Activated T-cell treated with anti-CD3 and anti-CD28 coated beads, Interleukin-2, amount 50 U/mL, for 24 hours (primary cell): ENCODE data around the gene HSD17B4.
"Not testable (repeated sequence)": the region's sequence is repeated elsewhere in the genome, so short reads cannot be mapped to it uniquely, and the experiment has no call there.

Experiments used
- DNase-seq: peaks from one replicate; pipeline ENCODE4 v3.0.0-alpha.2; 2020
- H3K27ac Mint-ChIP-seq: 2 replicates; pipeline ENCODE4 v1.8.0; 2020; ENCODE audit warnings: mild to moderate bottlenecking, mixed read lengths
- H3K27me3 Mint-ChIP-seq: 2 replicates; pipeline ENCODE4 v1.8.0; 2020; ENCODE audit warnings: mixed read lengths
- H3K36me3 Mint-ChIP-seq: 2 replicates; pipeline ENCODE4 v1.8.0; 2020; ENCODE audit warnings: low read depth, mixed read lengths
- H3K4me1 Mint-ChIP-seq: 2 replicates; pipeline ENCODE4 v1.8.0; 2020; ENCODE audit warnings: low read depth, mixed read lengths
- H3K4me3 Mint-ChIP-seq: 2 replicates; pipeline ENCODE4 v1.8.0; 2020; ENCODE audit warnings: mild to moderate bottlenecking, moderate library complexity, mixed read lengths
- H3K9me3 Mint-ChIP-seq: 2 replicates; pipeline ENCODE4 v1.8.0; 2020; ENCODE audit warnings: mixed read lengths

Gene HSD17B4

DNA sequence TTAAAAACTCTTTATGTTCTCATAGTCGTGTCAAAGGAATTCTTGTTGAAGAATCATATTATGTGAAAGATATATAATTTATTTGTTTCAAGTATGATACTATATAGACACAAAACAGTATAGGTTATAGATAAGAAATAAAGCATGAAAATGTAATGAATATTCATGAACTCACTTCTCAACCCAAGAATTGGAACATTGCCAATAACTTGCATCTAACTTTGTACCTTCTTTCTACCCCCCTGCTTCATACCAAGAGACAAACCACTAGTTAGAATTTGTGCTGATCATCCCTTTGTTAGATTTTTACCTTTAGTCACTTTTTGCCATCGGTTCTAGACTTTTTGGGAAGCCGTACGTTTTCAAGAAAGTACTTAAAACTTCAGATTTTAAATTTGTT, 32.6 kb downstream of the HSD17B4 start:
- DNase-seq: no peak
- Mint-ChIP-seq H3K27me3 (no peaks in the 10 kb centered on the region), H3K4me3 (no peak overlapping the region), H3K9me3 (no peaks in the 10 kb centered on the region), H3K27ac (no peak overlapping the region), H3K36me3 (peaks cover 67% of the 10 kb centered on the region), H3K4me1 (no peaks in the 10 kb centered on the region)

DNA sequence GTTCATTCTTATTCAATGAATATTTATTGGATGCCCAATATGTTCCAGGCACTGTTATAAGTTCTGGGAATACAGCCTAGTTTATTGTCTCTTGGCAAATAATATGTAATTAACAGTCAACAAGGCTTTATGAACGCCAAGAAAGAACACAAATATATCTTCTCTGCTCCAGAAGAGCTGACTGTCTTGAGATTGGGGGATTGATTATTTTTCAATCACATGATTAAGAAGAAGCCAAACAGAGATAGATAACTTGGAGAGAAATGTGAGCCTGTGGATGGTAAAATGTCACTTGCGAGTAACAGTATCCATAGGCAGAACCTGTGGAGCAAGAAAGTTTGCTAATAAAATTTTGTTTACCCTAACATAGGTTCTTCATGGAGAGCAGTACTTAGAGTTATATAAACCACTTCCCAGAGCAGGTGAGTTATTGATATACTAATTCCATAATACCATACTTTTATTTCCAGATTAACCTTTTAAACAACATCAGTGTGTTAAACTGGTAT, 49.4 kb downstream of the HSD17B4 start:
- H3K27ac Mint-ChIP-seq: no peak overlapping the region
- H3K36me3 Mint-ChIP-seq: peaks cover 68% of the 10 kb centered on the region

DNA sequence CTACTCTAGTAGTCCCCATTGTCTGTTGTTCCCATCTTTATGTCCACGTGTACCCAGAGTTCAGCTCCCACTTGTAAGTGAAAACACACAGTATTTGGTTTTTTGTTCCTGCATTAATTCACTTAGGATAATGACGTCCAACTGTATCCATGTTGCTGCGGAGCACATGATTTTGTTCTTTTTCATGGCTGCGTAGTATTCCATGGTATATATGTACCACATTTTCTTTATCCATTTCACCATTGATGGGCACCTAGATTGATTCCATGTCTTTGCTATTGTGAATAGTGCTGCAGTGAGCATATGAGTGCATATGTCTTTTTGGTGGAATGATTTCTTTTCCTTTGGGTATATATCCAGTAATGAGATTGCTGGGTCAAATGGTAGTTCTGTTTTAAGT, 51.6 kb downstream of the HSD17B4 start:
- not testable (repeated sequence) for H3K27ac Mint-ChIP-seq, H3K4me1 Mint-ChIP-seq, DNase-seq, H3K27me3 Mint-ChIP-seq, H3K4me3 Mint-ChIP-seq
- Mint-ChIP-seq H3K9me3 (peaks cover 21% of the 10 kb centered on the region), H3K36me3 (peaks cover 66% of the 10 kb centered on the region)

More for the DNA sequence above, 49.4 kb downstream of the HSD17B4 start:
- Mint-ChIP-seq H3K27me3 (no peaks in the 10 kb centered on the region), H3K4me3 (no peak overlapping the region), H3K4me1 (no peaks in the 10 kb centered on the region), H3K9me3 (peaks cover 21% of the 10 kb centered on the region)
- DNase-seq: no peak

DNA sequence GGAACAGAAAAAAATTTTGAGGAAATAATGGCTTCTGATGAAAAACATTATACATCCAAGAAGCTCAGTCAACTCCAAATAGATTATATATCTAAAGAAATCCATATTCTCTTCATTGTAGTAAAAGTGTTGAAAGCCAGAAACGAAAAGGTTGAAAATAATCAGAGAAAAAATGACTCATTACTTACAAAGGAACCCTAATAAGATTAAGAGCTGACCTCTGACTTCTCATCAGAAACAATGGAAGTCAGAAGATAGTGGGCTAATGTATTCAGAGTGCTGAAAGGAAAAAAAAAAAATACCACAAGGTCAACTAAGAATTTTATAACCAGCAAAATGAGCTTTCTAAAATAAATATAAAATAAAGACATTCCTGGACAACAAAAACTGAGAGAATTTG, 60.0 kb downstream of the HSD17B4 start:
- no peak overlapping the region for H3K4me3 Mint-ChIP-seq
- H3K9me3 Mint-ChIP-seq: no peaks in the 10 kb centered on the region
- no peaks in the 10 kb centered on the region for H3K4me1 Mint-ChIP-seq
- H3K36me3 Mint-ChIP-seq: peaks cover 71% of the 10 kb centered on the region
- H3K27me3 Mint-ChIP-seq: no peaks in the 10 kb centered on the region
- DNase-seq: no peak
- no peak overlapping the region for H3K27ac Mint-ChIP-seq

DNA sequence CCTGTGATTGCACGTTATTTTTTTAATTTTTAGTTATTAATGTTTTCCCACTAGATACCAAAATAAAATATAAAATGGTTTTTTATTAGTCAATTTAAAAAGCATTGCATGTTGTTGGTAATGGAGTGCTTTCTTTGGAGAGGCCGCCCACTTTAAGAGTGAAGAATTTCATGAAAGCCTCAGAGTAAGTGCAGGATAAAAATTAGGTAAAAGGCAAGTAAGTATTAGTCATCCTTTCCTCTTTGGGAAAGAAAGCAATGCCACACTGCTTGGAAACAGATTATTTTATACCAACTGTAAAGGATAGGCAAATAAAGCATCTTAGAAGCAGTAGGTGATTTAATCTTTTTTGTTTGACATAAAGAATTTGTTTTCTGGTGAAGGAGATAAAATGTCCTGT, 62.9 kb downstream of the HSD17B4 start:
- Mint-ChIP-seq H3K27me3 (no peaks in the 10 kb centered on the region), H3K36me3 (peaks cover 70% of the 10 kb centered on the region), H3K9me3 (no peaks in the 10 kb centered on the region), H3K4me1 (no peaks in the 10 kb centered on the region), H3K27ac (no peak overlapping the region), H3K4me3 (no peak overlapping the region)
- no peak for DNase-seq

DNA sequence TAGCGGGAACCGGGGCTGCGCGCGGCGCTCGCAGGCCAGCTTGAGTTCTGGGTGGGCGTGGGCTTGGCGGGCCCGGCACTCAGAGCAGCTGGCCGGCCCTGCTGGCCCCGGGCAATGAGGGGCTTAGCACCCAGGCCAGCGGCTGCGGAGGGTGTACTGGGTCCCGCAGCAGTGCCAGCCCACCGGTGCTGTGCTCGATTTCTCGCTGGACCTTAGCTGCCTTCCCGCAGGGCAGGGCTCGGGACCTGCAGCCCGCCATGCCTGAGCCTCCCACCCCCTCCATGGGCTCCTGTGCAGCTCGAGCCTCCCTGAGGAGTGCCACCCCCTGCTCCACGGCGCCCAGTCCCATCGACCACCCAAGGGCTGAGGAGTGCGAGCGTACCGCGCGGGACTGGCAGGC, 64.8 kb downstream of the HSD17B4 start:
- peaks cover 70% of the 10 kb centered on the region for H3K36me3 Mint-ChIP-seq
- DNase-seq, H3K4me1 Mint-ChIP-seq, H3K27ac Mint-ChIP-seq, H3K27me3 Mint-ChIP-seq, H3K9me3 Mint-ChIP-seq, H3K4me3 Mint-ChIP-seq: not testable (repeated sequence)

DNA sequence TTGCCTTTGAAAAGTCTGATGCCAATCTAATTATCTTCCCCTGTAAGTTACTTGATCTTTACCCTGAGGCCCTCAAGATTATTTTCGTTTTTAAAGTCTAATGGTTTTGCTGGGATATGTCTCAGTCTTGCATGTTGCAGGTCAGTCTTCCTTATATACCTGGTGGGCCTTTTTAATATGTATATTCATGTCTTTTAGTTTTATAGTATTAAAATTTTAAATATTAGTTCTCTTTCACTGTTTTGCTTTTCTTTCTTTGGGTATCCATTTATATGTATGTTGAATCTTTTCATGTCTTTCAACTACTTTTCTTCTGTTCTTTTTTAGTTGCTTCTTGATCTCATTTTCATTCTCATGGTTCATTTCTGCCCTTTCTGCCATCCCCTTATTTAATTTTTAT, 68.9 kb downstream of the HSD17B4 start:
- no peak overlapping the region for H3K4me3 Mint-ChIP-seq
- DNase-seq: no peak
- H3K27me3 Mint-ChIP-seq: no peaks in the 10 kb centered on the region
- H3K27ac Mint-ChIP-seq: no peak overlapping the region
- peaks cover 53% of the 10 kb centered on the region for H3K36me3 Mint-ChIP-seq
- H3K4me1 Mint-ChIP-seq: no peaks in the 10 kb centered on the region
- peaks cover 2% of the 10 kb centered on the region for H3K9me3 Mint-ChIP-seq

DNA sequence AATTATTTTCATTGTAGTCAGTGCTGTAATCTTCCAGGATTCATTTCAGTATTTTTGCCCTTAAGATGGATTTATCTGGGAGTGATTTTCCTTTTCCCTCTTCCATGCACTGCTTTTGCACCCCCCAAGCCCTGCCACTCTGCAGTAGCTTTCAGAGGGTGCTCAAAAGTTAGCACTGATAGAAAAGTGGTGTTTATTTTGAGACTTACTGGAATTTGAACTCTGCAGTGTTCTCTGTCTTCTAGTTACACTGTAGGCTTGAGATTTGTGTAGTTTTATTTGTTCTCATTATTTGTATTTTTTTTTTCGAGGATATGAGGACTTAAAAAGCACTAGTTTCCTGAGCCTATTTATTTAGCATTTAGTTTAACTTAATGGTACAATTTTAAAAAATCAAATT, 70.5 kb downstream of the HSD17B4 start:
- H3K4me3 Mint-ChIP-seq: no peak overlapping the region
- no peaks in the 10 kb centered on the region for H3K27me3 Mint-ChIP-seq
- H3K27ac Mint-ChIP-seq: no peak overlapping the region
- DNase-seq: no peak
- H3K4me1 Mint-ChIP-seq: no peaks in the 10 kb centered on the region
- H3K9me3 Mint-ChIP-seq: peaks cover 2% of the 10 kb centered on the region
- H3K36me3 Mint-ChIP-seq: peaks cover 53% of the 10 kb centered on the region

DNA sequence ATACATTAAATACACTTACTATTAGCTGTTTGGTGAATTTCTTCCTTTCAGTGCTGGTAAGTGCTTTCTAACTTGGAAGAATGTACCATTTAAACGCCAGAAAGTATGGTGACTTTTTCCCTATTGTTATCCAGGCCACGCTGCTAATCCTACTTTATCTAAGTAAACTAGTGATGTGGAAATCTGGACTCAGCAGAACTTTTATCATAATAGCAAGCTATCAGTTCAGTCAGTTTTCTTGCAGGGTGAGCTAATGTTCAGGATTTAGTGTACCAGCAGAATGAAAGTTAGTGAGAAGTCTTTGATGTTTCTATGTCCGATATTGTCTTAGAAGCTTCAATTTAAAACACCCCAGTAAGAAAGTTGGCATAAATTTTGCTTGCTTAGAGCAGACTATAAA, 72.2 kb downstream of the HSD17B4 start:
- no peak overlapping the region for H3K27ac Mint-ChIP-seq
- peaks cover 56% of the 10 kb centered on the region for H3K36me3 Mint-ChIP-seq
- no peak overlapping the region for H3K4me3 Mint-ChIP-seq
- H3K27me3 Mint-ChIP-seq: no peaks in the 10 kb centered on the region
- H3K9me3 Mint-ChIP-seq: peaks cover 2% of the 10 kb centered on the region
- no peaks in the 10 kb centered on the region for H3K4me1 Mint-ChIP-seq
- DNase-seq: no peak

DNA sequence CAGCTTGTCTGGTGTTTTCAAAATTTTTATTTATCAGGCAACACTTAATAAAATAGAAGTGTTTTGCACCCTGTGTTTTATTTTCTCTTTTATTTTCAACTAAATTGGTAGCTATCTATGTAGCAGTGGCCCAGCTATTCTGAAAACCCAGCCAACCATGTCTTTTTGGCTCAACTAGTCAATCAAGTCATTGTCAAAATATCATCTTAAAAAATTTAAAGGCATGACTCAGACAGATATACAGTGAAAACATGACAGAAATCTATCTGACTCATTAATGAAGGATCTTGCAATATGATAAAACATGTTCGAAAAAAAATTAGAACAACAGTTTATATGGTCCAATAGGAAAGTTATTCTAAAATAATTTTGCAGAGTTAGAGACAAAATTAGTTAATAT, 75.1 kb downstream of the HSD17B4 start:
- Mint-ChIP-seq H3K4me3 (no peak overlapping the region), H3K27ac (no peak overlapping the region), H3K27me3 (no peaks in the 10 kb centered on the region), H3K36me3 (peaks cover 51% of the 10 kb centered on the region), H3K9me3 (no peaks in the 10 kb centered on the region), H3K4me1 (no peaks in the 10 kb centered on the region)
- DNase-seq: no peak

DNA sequence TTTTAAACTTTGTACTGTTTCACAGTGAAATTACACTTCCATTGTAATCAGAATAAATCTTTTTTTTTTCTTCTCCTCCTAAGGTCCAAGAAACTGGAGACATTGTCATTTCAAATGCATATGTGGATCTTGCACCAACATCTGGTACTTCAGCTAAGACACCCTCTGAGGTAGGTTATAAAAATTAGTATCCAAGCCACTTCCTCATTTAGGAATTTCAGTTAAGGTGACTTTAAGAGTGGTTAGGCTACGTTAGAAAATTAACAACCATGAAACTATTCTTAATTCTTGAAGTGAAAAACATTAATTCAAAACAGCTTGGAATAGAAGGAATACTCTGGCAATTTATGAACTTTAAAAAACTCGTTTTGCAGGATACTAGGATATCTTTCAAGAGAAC, 77.5 kb downstream of the HSD17B4 start:
- H3K27me3 Mint-ChIP-seq: no peaks in the 10 kb centered on the region
- no peak overlapping the region for H3K27ac Mint-ChIP-seq
- DNase-seq: no peak
- no peaks in the 10 kb centered on the region for H3K4me1 Mint-ChIP-seq
- H3K4me3 Mint-ChIP-seq: no peak overlapping the region
- H3K36me3 Mint-ChIP-seq: peaks cover 55% of the 10 kb centered on the region
- H3K9me3 Mint-ChIP-seq: no peaks in the 10 kb centered on the region

DNA sequence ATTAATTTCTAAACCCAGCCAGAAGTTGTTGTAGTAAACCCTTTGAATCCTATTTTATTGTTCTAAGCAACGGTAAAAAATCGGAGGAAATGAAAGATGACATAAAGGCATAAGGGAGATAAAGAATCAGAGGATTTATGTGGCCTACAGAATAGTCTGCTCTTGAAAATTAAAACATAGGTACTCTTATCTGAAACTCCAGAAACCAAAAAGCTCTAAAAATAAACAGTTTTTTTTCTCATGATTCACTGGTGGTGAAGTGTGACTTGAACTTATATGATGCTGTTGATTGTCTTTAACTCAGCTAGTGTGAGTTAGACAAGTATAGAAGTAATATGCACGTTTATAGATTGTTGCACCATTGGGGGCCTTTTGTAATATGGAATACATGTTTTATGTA, 80.3 kb downstream of the HSD17B4 start:
- DNase-seq: no peak
- Mint-ChIP-seq H3K27ac (no peak overlapping the region), H3K36me3 (peaks cover 55% of the 10 kb centered on the region), H3K4me1 (peaks cover under 1% of the 10 kb centered on the region), H3K9me3 (no peaks in the 10 kb centered on the region), H3K4me3 (no peak overlapping the region), H3K27me3 (no peaks in the 10 kb centered on the region)

DNA sequence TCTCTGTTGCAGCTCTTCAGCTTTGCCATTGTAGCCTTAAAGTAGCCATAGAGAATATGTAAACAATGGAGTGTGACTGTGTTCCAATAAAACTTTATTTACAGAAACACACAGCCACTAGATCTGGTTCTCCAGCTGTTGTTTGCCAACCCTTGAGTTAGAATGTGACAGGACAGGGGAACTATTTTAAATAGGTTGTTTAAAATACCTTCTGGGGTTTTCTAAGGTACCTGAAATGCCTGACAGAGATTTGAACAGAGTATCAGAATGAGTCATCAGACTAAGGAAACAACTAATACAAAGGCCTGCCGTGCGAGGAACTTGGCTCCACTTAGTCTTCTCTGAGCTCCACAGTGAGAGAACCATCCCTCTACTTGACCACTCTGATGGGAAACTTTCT, 85.4 kb downstream of the HSD17B4 start:
- no peak for DNase-seq
- Mint-ChIP-seq H3K36me3 (peaks cover 68% of the 10 kb centered on the region), H3K27me3 (no peaks in the 10 kb centered on the region), H3K9me3 (no peaks in the 10 kb centered on the region), H3K4me1 (peaks cover 4% of the 10 kb centered on the region), H3K4me3 (no peak overlapping the region), H3K27ac (no peak overlapping the region)

DNA sequence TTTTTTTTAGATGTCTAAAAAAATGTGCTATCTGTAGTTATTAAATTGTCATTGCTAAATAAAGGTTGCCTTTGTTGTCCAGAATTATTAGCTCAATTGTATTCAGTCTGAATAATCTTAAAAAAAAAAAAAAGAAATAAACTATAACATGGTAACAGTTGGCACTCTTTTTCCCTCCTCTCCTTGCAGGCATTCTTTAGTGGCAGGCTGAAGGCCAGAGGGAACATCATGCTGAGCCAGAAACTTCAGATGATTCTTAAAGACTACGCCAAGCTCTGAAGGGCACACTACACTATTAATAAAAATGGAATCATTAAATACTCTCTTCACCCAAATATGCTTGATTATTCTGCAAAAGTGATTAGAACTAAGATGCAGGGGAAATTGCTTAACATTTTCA, 89.4 kb downstream of the HSD17B4 start:
- no peak overlapping the region for H3K27ac Mint-ChIP-seq
- peaks cover 53% of the 10 kb centered on the region for H3K36me3 Mint-ChIP-seq
- H3K27me3 Mint-ChIP-seq: no peaks in the 10 kb centered on the region
- no peak overlapping the region for H3K4me3 Mint-ChIP-seq
- peaks cover 4% of the 10 kb centered on the region for H3K4me1 Mint-ChIP-seq
- H3K9me3 Mint-ChIP-seq: no peaks in the 10 kb centered on the region
- no peak for DNase-seq

DNA sequence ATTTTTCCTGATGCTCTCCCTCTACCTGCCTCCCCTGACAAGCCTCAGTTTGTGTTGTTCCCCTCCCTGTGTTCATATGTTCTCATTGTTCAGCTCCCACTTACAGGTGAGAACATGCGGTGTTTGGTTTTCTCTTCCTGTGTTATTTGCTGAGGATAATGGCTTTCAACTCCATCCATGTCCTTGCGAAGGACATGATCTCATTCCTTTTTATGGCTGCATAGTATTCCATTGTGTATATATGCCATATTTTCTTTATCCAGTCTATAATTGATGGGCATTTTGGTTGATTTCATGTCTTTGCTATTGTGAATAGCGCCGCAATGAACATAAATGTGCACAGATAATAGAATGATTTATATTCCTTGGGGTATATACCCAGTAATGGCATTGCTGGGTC, 99.5 kb downstream of the HSD17B4 start:
- no peak overlapping the region for H3K27ac Mint-ChIP-seq
- no peak for DNase-seq
- peaks cover 5% of the 10 kb centered on the region for H3K36me3 Mint-ChIP-seq
- no peaks in the 10 kb centered on the region for H3K4me1 Mint-ChIP-seq
- no peaks in the 10 kb centered on the region for H3K27me3 Mint-ChIP-seq
- H3K4me3 Mint-ChIP-seq: no peak overlapping the region
- H3K9me3 Mint-ChIP-seq: peaks cover 13% of the 10 kb centered on the region

DNA sequence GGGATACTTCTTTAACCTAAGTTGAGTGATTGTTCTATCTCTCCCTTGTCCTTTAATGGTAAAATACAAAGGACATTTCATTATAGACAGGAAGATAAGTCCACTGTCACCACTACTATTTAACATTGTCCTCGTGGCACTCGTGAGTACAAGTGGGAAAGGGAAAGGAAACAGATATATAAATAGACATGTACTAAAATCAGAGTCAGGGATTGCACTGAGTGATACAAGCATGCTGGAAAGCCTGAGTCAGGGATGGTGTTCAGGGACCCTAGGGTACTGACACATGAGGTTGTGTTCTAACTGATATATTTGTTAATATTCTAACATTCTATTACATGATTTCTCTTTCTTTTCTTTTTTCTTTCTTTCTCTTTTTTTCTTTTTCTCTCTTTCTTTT, 102.3 kb downstream of the HSD17B4 start:
- H3K36me3 Mint-ChIP-seq: peaks cover 10% of the 10 kb centered on the region
- DNase-seq: no peak
- no peak overlapping the region for H3K4me3 Mint-ChIP-seq

More for the DNA sequence above, 102.3 kb downstream of the HSD17B4 start:
- Mint-ChIP-seq H3K27ac (no peak overlapping the region), H3K9me3 (peaks cover 23% of the 10 kb centered on the region), H3K4me1 (no peaks in the 10 kb centered on the region), H3K27me3 (no peaks in the 10 kb centered on the region)
